ENCODE results near the gene PRR33.

PRR33 gene

GRCh38 chr11:1927848-1928469 lies 36.3 kb upstream of the PRR33 start:
- no peak for DNase-seq (ENCODE audit: low spot score)

- no peak for DNase-seq (ENCODE audit: low spot score)
Measured at GRCh38 chr11:1927026-1927847, 35.5 kb upstream of the PRR33 start.

GRCh38 chr11:1926156-1927025 lies 34.7 kb upstream of the PRR33 start:
- no peak for DNase-seq (ENCODE audit: low spot score)

- no peak for DNase-seq (ENCODE audit: low spot score)
Measured at GRCh38 chr11:1925373-1926155, 33.9 kb upstream of the PRR33 start.

- no peak for DNase-seq (ENCODE audit: low spot score)
Measured at GRCh38 chr11:1924646-1925372, 33.1 kb upstream of the PRR33 start.

- DNase-seq (ENCODE audit: low spot score) = no peak
Measured at GRCh38 chr11:1924181-1924580, 32.5 kb upstream of the PRR33 start.

- DNase-seq (ENCODE audit: low spot score) = no peak
Measured at GRCh38 chr11:1923201-1923956, 31.7 kb upstream of the PRR33 start.

- DNase-seq (ENCODE audit: low spot score) = no peak
Measured at GRCh38 chr11:1922481-1923081, 30.9 kb upstream of the PRR33 start.

- no peak for DNase-seq (ENCODE audit: low spot score)
Measured at GRCh38 chr11:1921574-1922141, 30.0 kb upstream of the PRR33 start.

- no peak for DNase-seq (ENCODE audit: low spot score)
Measured at GRCh38 chr11:1920909-1921573, 29.3 kb upstream of the PRR33 start.

- DNase-seq (ENCODE audit: low spot score) = no peak
Measured at GRCh38 chr11:1920128-1920908, 28.6 kb upstream of the PRR33 start.

- DNase-seq (ENCODE audit: low spot score) = no peak
Measured at GRCh38 chr11:1919391-1920127, 27.9 kb upstream of the PRR33 start, which contains the start of gene TNNT3. TSS of gene TNNT3 (plus strand) at chr11:1919703. CDS start at chr11:1922875, 3,172 bp downstream.

GRCh38 chr11:1918436-1919315 lies 27.0 kb upstream of the PRR33 start:
- DNase-seq (ENCODE audit: low spot score) = no peak

GRCh38 chr11:1917523-1918435 lies 26.1 kb upstream of the PRR33 start:
- no peak for DNase-seq (ENCODE audit: low spot score)

GRCh38 chr11:1916986-1917522 lies 25.4 kb upstream of the PRR33 start:
- DNase-seq (ENCODE audit: low spot score) = no peak

Data from putamen (tissue), 1 donor.